ENCODE measurements around the gene VCP. TPM values are rescaled to one million over a fixed set of nuclear protein-coding genes. Genes with fewer than 3 reads are reported as not detected.

The VCP gene
- total RNA-seq, 6 experiments from 2014 or later: 108 to 159 (median 138) TPM

GRCh38 chr9:35085078-35085477 is 12.7 kb upstream of the VCP start:
- Histone ChIP-seq H3K9me3 (no peaks in the 10 kb centered on the region), H3K27me3 (no peaks in the 10 kb centered on the region), H3K4me1 (no peaks in the 10 kb centered on the region), H3K27ac (no peak overlapping the region), H3K36me3 (peaks cover 0 to 23% (median 7%) of the 10 kb centered on the region in 4 donors), H3K4me3 (no peak overlapping the region)
- 69% methylated on average over 2 of the region's 2 CpGs for WGBS (ENCODE audit: insufficient coverage, low coverage, low lambda C conversion rate, missing lambda C conversion rate)
- DNase-seq (no peak), ATAC-seq (no peak)
- TF ChIP-seq CTCF (IDR thresholded peaks at IDR 0.05): no peak
- TF ChIP-seq POLR2A (IDR thresholded peaks at IDR 0.05): no peak
- intact Hi-C loops (cut with DNase I): no loop called here

- under 1% methylated on average over 23 of the region's 67 CpGs for WGBS (ENCODE audit: insufficient coverage, low coverage, low lambda C conversion rate, missing lambda C conversion rate)
- H3K27me3 ChIP-seq: no peaks in the 10 kb centered on the region
- H3K27ac ChIP-seq: peak within 1 kb of the TSS in 2 of 3 donors; percentile 52 to 60
- H3K36me3 ChIP-seq: no peaks in the 10 kb centered on the region
- ATAC-seq: peak; percentile 97 to 99 (median 98)
- intact Hi-C loops (cut with DNase I): no loop called here
- no peaks in the 10 kb centered on the region for H3K9me3 ChIP-seq
- TF ChIP-seq POLR2A (IDR thresholded peaks at IDR 0.05) (peak; percentile 32), CTCF (IDR thresholded peaks at IDR 0.05) (no peak)
- peak; percentile 93 to 95 (median 94) for DNase-seq
- H3K4me1 ChIP-seq: peaks cover 0 to 7% (median 0%) of the 10 kb centered on the region in 4 donors
- peak within 1 kb of the TSS; percentile 61 to 92 (median 79) for H3K4me3 ChIP-seq
Observed at GRCh38 chr9:35079426-35080341, 7.3 kb upstream of the VCP start, which contains the start of gene FANCG. TSS of gene FANCG (minus strand) at chr9:35079942. CDS start at chr9:35079524, 418 bp downstream.

GRCh38 chr9:35079041-35079425 is 6.6 kb upstream of the VCP start:
- Histone ChIP-seq H3K9me3 (no peaks in the 10 kb centered on the region), H3K27me3 (no peaks in the 10 kb centered on the region), H3K36me3 (no peaks in the 10 kb centered on the region), H3K27ac (peak overlapping the region in 2 of 3 donors; percentile 52 to 60), H3K4me3 (peak overlapping the region; percentile 61 to 92 (median 79)), H3K4me1 (peaks cover 0 to 7% (median 0%) of the 10 kb centered on the region in 4 donors)
- intact Hi-C loops (cut with DNase I): no loop called here
- ATAC-seq (no peak), DNase-seq (no peak)
- no peak for TF ChIP-seq CTCF (IDR thresholded peaks at IDR 0.05)
- TF ChIP-seq POLR2A (IDR thresholded peaks at IDR 0.05): no peak
- WGBS (ENCODE audit: insufficient coverage, low coverage, low lambda C conversion rate, missing lambda C conversion rate): 9% methylated on average over 9 of the region's 10 CpGs

GRCh38 chr9:35078066-35078465 is 5.6 kb upstream of the VCP start:
- 100% methylated on average over 1 of the region's 4 CpGs for WGBS (ENCODE audit: insufficient coverage, low coverage, low lambda C conversion rate, missing lambda C conversion rate)

More at GRCh38 chr9:35078066-35078465, 5.6 kb upstream of the VCP start:
- no peak for DNase-seq
- Histone ChIP-seq H3K36me3 (no peaks in the 10 kb centered on the region), H3K27me3 (no peaks in the 10 kb centered on the region), H3K9me3 (no peaks in the 10 kb centered on the region), H3K27ac (no peak overlapping the region), H3K4me3 (no peak overlapping the region), H3K4me1 (peaks cover 0 to 7% (median 0%) of the 10 kb centered on the region in 4 donors)
- intact Hi-C loops (cut with DNase I): no loop called here
- TF ChIP-seq POLR2A (IDR thresholded peaks at IDR 0.05) (no peak), CTCF (IDR thresholded peaks at IDR 0.05) (no peak)
- ATAC-seq: no peak

All from right lobe of liver (tissue), 6 donors.